Dendritic cell treated with granulocyte-macrophage colony-stimulating factor and Interleukin-4, amounts not matched to agents 40 ng/mL and 50 ng/mL, for 4 days (primary cell): ENCODE data around the gene HEPACAM.

Experiments
- H3K27ac Mint-ChIP-seq: one replicate; pipeline ENCODE4 v1.8.0; 2022; ENCODE audit warnings: mild to moderate bottlenecking, mixed read lengths
- H3K27me3 Mint-ChIP-seq: one replicate; pipeline ENCODE4 v1.8.0; 2022; ENCODE audit warnings: mild to moderate bottlenecking, mixed read lengths
- H3K36me3 Mint-ChIP-seq: one replicate; pipeline ENCODE4 v1.8.0; 2022; ENCODE audit warnings: low read depth, mixed read lengths
- H3K4me1 Mint-ChIP-seq: one replicate; pipeline ENCODE4 v1.8.0; 2022; ENCODE audit warnings: low read depth, mixed read lengths
- H3K4me3 Mint-ChIP-seq: one replicate; pipeline ENCODE4 v1.8.0; 2022; ENCODE audit warnings: mild to moderate bottlenecking, moderate library complexity, mixed read lengths
- H3K9me3 Mint-ChIP-seq: one replicate; pipeline ENCODE4 v1.8.0; 2022; ENCODE audit warnings: mixed read lengths
- intact Hi-C: fragments of 100-400 bp; cut with micrococcal nuclease; formaldehyde crosslinking; loops from one replicate; pipeline ENCODE4 v1.15.0; 2022

The HEPACAM gene

GRCh38 chr11:124934862-124935547, 842 bp downstream of the HEPACAM start:
- Mint-ChIP-seq H3K4me1 (no peaks in the 10 kb centered on the region), H3K9me3 (no peaks in the 10 kb centered on the region), H3K36me3 (no peaks in the 10 kb centered on the region), H3K4me3 (no peak overlapping the region), H3K27me3 (peaks cover 8% of the 10 kb centered on the region), H3K27ac (no peak overlapping the region)
- intact Hi-C loops = no loop called here

- Mint-ChIP-seq H3K4me3 (no peak overlapping the region), H3K36me3 (no peaks in the 10 kb centered on the region), H3K27ac (no peak overlapping the region), H3K4me1 (peaks cover 9% of the 10 kb centered on the region), H3K9me3 (no peaks in the 10 kb centered on the region), H3K27me3 (peaks cover 2% of the 10 kb centered on the region)
- intact Hi-C loops = no loop called here
Measured at GRCh38 chr11:124930799-124931198, 5.0 kb downstream of the HEPACAM start.

GRCh38 chr11:124928942-124929665, 6.7 kb downstream of the HEPACAM start:
- Mint-ChIP-seq H3K27me3 (peaks cover 2% of the 10 kb centered on the region), H3K4me3 (no peak overlapping the region), H3K36me3 (no peaks in the 10 kb centered on the region), H3K27ac (no peak overlapping the region), H3K4me1 (peaks cover 9% of the 10 kb centered on the region), H3K9me3 (no peaks in the 10 kb centered on the region)
- intact Hi-C loops = no loop called here

- no peaks in the 10 kb centered on the region for H3K9me3 Mint-ChIP-seq
- peaks cover 36% of the 10 kb centered on the region for H3K27me3 Mint-ChIP-seq
- intact Hi-C loops = no loop called here
- no peak overlapping the region for H3K4me3 Mint-ChIP-seq
- H3K27ac Mint-ChIP-seq = no peak overlapping the region
- H3K36me3 Mint-ChIP-seq = no peaks in the 10 kb centered on the region
- H3K4me1 Mint-ChIP-seq = no peaks in the 10 kb centered on the region
Measured at GRCh38 chr11:124923296-124923695, 12.6 kb downstream of the HEPACAM start.

- Mint-ChIP-seq H3K4me1 (no peaks in the 10 kb centered on the region), H3K36me3 (no peaks in the 10 kb centered on the region), H3K9me3 (no peaks in the 10 kb centered on the region), H3K27ac (no peak overlapping the region), H3K4me3 (no peak overlapping the region), H3K27me3 (peaks cover 36% of the 10 kb centered on the region)
- intact Hi-C loops = no loop called here
Measured at GRCh38 chr11:124922831-124923230, 13.0 kb downstream of the HEPACAM start.

- Mint-ChIP-seq H3K27ac (no peak overlapping the region), H3K27me3 (peaks cover 36% of the 10 kb centered on the region), H3K4me1 (no peaks in the 10 kb centered on the region), H3K36me3 (no peaks in the 10 kb centered on the region), H3K9me3 (no peaks in the 10 kb centered on the region), H3K4me3 (peak overlapping the region; percentile 47)
- intact Hi-C loops = no loop called here
Measured at GRCh38 chr11:124920870-124921609, 14.8 kb downstream of the HEPACAM start.

- H3K27ac Mint-ChIP-seq = no peak overlapping the region
- intact Hi-C loops = no loop called here
- H3K4me3 Mint-ChIP-seq = no peak overlapping the region
- peaks cover 36% of the 10 kb centered on the region for H3K27me3 Mint-ChIP-seq
- H3K9me3 Mint-ChIP-seq = no peaks in the 10 kb centered on the region
- no peaks in the 10 kb centered on the region for H3K36me3 Mint-ChIP-seq
- H3K4me1 Mint-ChIP-seq = no peaks in the 10 kb centered on the region
Measured at GRCh38 chr11:124920356-124920755, 15.5 kb downstream of the HEPACAM start.

GRCh38 chr11:124919898-124920297, 15.9 kb downstream of the HEPACAM start:
- H3K9me3 Mint-ChIP-seq = no peaks in the 10 kb centered on the region
- intact Hi-C loops = no loop called here
- no peaks in the 10 kb centered on the region for H3K36me3 Mint-ChIP-seq
- peaks cover 34% of the 10 kb centered on the region for H3K27me3 Mint-ChIP-seq
- H3K27ac Mint-ChIP-seq = no peak overlapping the region
- no peak overlapping the region for H3K4me3 Mint-ChIP-seq
- no peaks in the 10 kb centered on the region for H3K4me1 Mint-ChIP-seq

- Mint-ChIP-seq H3K4me1 (no peaks in the 10 kb centered on the region), H3K4me3 (no peak within 1 kb of the TSS), H3K9me3 (no peaks in the 10 kb centered on the region), H3K27me3 (peaks cover 32% of the 10 kb centered on the region), H3K27ac (no peak within 1 kb of the TSS), H3K36me3 (no peaks in the 10 kb centered on the region)
- intact Hi-C loops = no loop called here
Measured at GRCh38 chr11:124918950-124919349, 16.9 kb downstream of the HEPACAM start, which contains the start of gene HEPN1. Gene HEPN1, plus strand, starts transcription at chr11:124919250.

GRCh38 chr11:124917115-124917637, 18.7 kb downstream of the HEPACAM start:
- H3K27ac Mint-ChIP-seq = no peak overlapping the region
- no peaks in the 10 kb centered on the region for H3K36me3 Mint-ChIP-seq
- H3K27me3 Mint-ChIP-seq = peaks cover 18% of the 10 kb centered on the region
- peaks cover 6% of the 10 kb centered on the region for H3K9me3 Mint-ChIP-seq
- H3K4me1 Mint-ChIP-seq = no peaks in the 10 kb centered on the region
- intact Hi-C loops = no loop called here
- H3K4me3 Mint-ChIP-seq = no peak overlapping the region

- Mint-ChIP-seq H3K4me1 (no peaks in the 10 kb centered on the region), H3K27me3 (peaks cover 12% of the 10 kb centered on the region), H3K9me3 (peaks cover 14% of the 10 kb centered on the region), H3K36me3 (no peaks in the 10 kb centered on the region), H3K27ac (no peak overlapping the region), H3K4me3 (no peak overlapping the region)
- intact Hi-C loops = no loop called here
Measured at GRCh38 chr11:124916370-124916710, 19.5 kb downstream of the HEPACAM start.

- no peak overlapping the region for H3K4me3 Mint-ChIP-seq
- no peaks in the 10 kb centered on the region for H3K4me1 Mint-ChIP-seq
- no peaks in the 10 kb centered on the region for H3K36me3 Mint-ChIP-seq
- H3K27ac Mint-ChIP-seq = no peak overlapping the region
- peaks cover 11% of the 10 kb centered on the region for H3K27me3 Mint-ChIP-seq
- intact Hi-C loops = no loop called here
- H3K9me3 Mint-ChIP-seq = peaks cover 20% of the 10 kb centered on the region
Measured at GRCh38 chr11:124915541-124916369, 20.1 kb downstream of the HEPACAM start.

- Mint-ChIP-seq H3K27ac (no peak overlapping the region), H3K9me3 (no peaks in the 10 kb centered on the region), H3K27me3 (peaks cover 23% of the 10 kb centered on the region), H3K36me3 (no peaks in the 10 kb centered on the region), H3K4me3 (no peak overlapping the region), H3K4me1 (peaks cover 7% of the 10 kb centered on the region)
- intact Hi-C loops = no loop called here
Measured at GRCh38 chr11:124902616-124903015, 33.2 kb downstream of the HEPACAM start.
